ENCODE data around the gene FECH. TPM values are rescaled to one million over a fixed set of nuclear protein-coding genes. Genes with fewer than 3 reads are reported as not detected.
"Not testable (repeated sequence)": the region's sequence is repeated elsewhere in the genome, so short reads cannot be mapped to it uniquely, and the experiment has no call there.

The FECH gene
- polyA plus RNA-seq (ENCODE audit: insufficient read length in 10 of 10), result 10 to 100 TPM; 17.3 to 34.7 (median 20.9) TPM
- long read RNA-seq, donor 1, transcript FECH-201 (11 exons, 3,853 nt), result major isoform, 5 of 6 reads
- long read RNA-seq, donor 1, partial matches to known transcripts, result 0 of 6 reads
- long read RNA-seq, donor 1, other reads (novel, unspliced or antisense), result 0 of 6 reads
- long read RNA-seq, donor 2, transcript FECH-201 (11 exons, 3,853 nt), result major isoform, 5 of 5 reads
- long read RNA-seq, donor 2, partial matches to known transcripts, result 0 of 5 reads
- long read RNA-seq, donor 2, other reads (novel, unspliced or antisense), result 0 of 5 reads
- long read RNA-seq, donor 3, result 0 reads
- long read RNA-seq, donor 4, transcript FECH-201 (11 exons, 3,853 nt), result major isoform, 6 of 6 reads
- long read RNA-seq, donor 4, partial matches to known transcripts, result 0 of 6 reads
- long read RNA-seq, donor 4, other reads (novel, unspliced or antisense), result 0 of 6 reads
- long read RNA-seq, donor 5, transcript FECH-201 (11 exons, 3,853 nt), result major isoform, 6 of 7 reads
- long read RNA-seq, donor 5, partial matches to known transcripts, result 0 of 7 reads
- long read RNA-seq, donor 5, other reads (novel, unspliced or antisense), result 0 of 7 reads
- long read RNA-seq, donor 6, transcript FECH-201 (11 exons, 3,853 nt), result major isoform, 9 of 9 reads
- long read RNA-seq, donor 6, partial matches to known transcripts, result 0 of 9 reads
- long read RNA-seq, donor 6, other reads (novel, unspliced or antisense), result 0 of 9 reads
- long read RNA-seq, donor 7, partial matches to known transcripts, result 0 of 3 reads
- long read RNA-seq, donor 7, other reads (novel, unspliced or antisense), result 0 of 3 reads
- long read RNA-seq, donor 8, partial matches to known transcripts, result 0 of 4 reads
- long read RNA-seq, donor 8, other reads (novel, unspliced or antisense), result 0 of 4 reads
- long read RNA-seq, donor 9, partial matches to known transcripts, result 0 of 3 reads
- long read RNA-seq, donor 9, other reads (novel, unspliced or antisense), result 0 of 3 reads

DNA sequence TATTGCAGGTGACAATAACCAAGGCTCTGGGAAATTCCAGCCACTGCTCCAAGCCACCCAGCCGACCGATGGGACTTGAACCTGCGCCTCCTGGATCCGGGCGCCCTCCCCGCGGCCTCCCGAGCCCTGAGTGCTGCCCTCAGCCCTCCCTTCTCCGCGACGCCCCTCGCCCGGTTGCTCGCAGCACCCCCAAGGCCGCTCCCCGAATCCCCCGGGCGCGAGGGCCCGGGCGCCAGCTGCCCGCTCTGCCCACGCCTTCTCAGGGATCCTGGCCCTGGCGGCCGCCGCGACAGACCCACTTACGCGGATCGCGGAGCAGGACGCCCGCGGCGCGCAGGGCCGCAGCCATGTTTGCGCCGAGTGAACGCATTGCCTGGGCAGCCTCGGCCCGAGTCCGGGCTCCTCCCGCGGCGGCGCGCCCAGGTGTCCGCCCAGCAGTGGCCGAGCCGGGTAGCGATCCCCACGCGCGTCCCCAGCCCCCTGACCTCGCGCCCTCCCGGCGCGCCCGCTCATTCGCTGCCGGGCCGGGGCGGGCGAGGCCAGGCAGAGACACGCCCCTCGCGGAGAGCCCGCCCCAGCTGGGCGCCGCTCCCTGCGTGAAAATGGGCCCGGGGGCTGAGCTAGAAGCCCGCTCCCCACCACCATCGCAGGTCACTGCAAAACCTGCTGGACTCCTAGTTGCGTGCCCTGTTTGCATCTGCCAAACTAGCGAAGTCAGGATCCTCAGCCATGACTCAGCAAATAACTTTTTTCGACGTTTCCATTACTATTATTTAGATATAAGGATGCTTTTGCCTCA is at the start of gene FECH:
Gene FECH, minus strand, starts transcription at position 452 of the 799 bp plus-strand sequence. Its CDS starts 82 bp downstream, at position 370.
- peak; percentile 62 to 93 (median 84) for DNase-seq

- DNase-seq, result peak; percentile 52 to 85 (median 74)
Observed at GRCh38 chr18:57635003-57635822, 48.7 kb upstream of the FECH start.

GRCh38 chr18:57631697-57632096 is 45.2 kb upstream of the FECH start:
- DNase-seq, result no peak

DNA sequence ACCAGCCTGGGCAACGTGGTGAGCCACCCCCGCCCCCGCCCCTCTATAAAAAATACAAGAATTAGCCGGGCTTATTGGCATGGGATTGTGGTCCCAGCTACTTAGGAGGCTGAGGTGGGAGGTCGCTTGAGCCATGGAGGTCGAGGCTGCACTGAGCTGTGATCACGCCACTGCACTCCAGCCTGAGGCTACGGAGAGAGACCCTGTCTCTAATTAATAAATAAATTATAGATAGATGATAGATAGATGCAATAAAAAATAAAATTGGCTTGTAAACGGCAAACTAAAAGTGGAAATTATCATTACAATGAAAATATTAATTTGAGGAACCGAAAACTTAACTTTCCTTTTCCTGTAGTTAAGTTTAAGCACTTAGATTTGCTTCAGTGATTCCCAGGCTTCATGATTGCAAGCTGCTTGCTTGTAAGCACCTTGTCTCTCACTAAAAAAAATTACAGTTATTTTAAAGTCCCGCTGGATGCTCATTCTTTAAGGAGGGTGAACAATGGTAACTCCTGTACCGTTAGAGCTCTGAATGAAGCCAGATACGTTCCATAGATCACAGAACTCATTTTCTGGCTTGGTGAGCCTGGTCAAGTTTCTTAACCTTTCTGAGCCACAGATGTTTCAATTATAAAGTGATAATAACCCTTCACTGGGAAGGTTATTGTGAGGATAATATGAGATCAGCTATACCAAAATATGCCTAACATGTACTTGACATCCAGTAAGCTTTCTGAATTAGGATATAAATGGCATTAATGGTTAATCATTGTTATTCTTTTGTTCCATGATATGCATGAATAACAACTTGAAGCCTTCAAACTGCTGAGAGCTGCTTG is 44.5 kb upstream of the FECH start:
- DNase-seq, result no peak

DNA sequence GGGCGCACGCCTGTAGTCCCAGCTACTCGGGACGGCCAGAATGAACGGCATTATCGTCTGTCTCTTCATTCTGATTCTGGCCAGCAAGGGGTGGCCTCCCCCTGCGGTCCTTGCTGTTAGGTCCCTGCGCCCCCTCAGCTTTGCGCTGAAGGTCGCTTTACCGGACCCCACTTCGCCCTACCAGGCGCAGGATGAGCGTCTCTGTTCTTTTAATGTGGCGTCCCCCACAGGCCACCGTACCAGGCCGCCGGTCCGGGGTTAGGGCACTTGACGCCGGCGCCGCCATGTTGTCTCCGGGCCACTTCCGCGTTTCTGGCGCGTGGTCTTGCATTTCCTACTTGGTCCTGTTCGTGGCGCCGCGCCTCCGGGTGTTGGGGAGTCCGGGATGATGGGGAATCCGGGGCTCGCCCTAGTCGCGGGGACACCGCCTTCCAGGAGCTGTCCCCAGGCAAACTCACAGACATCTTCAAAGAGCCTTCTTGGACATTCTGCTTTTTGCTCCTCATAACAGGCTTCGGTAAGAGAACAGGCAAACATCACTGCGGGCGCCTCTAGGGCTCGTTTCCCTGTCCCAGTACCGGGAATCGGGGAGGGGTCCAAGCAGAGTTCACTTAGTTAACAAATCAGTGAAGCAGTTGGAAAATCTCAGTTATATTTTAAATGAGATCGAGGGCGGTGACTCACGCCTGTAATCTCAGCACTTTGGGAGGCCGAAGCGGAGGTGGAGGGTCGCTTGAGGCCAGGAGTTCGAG is 43.7 kb upstream of the FECH start:
- DNase-seq, result peak; percentile 96 to 98 (median 97)

DNA sequence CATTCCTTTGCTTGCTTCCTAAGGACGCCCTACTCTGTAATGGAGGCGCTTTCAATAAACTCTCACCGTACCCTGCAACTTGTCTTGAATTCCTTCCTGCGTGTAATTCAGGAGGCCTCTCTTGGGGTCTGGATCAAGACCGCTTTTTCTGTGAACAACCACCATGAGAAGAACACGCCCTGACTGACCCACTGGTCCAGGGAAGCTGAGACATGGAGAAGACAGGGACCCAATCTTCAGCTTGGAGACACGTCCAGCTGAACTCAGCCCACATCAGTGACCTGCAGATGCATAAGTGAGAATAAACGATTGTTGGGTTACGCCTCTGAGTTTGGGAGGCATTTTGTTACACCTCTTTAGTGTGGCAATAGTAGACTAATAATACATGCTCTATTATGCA is 42.9 kb upstream of the FECH start:
- no peak for DNase-seq

- peak in 1 of 3 donors; percentile 24 for DNase-seq
Observed at GRCh38 chr18:57627488-57627887, 41.0 kb upstream of the FECH start.

DNA sequence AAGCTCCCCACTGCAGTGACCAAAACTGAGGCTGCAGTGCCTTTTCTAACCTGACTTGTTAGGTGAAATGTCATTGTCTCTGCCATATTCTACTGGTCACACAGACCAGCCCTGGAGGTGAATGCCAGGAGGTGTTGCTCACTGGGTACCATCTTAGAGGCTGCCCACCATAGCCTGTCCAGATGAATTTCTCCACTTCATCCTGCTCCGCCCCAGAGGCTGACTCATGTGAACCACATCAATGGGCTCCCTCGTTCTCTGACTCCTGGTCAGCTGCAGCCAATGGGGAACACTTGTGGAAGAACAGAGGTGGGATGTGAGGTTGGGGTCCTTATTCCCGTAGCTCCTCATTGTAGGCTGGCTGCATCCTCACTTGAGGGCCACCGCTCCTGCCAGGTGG is 38.5 kb upstream of the FECH start:
- no peak for DNase-seq

DNA sequence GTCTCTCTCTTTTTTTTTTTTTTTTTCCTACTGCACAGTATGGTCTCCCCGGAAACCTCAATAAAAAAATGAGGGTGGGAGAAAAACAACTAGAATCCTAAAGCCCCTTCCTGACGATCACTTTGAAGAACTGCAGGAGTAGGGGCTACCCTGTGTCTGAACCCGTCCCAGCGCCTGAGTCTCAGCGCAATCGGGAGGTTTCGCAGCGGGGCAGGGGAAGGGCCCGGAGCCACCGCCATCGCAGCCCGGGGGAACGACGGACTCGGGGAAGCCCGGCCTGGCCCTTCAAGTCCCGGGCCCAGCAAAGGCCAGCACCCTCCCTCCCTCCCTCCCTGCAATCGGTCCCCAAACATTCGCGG is 34.7 kb upstream of the FECH start:
- no peak for DNase-seq

GRCh38 chr18:57619876-57620275 is 33.4 kb upstream of the FECH start:
- DNase-seq, result no peak

DNA sequence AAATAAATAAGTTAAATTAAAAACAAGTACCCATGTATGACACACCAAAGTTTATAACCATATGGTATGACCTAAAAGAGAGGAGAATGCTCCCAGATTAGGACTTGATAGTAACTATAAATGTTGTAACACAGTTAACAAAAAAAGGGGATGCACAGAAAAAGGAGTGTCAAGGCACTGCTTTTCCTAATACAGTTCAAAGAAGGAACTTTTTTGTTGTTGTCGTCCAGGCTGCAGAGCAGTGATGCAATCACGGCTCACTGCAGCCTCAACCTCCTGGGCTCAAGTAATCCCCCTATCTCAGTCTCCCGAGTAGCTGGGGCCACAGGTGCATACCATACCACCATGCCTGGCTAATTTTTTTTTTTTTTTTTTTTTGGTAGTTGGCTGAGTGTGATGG is 32.4 kb upstream of the FECH start:
- DNase-seq, result no peak

- no peak for DNase-seq
Observed at GRCh38 chr18:57603871-57604270, 17.4 kb upstream of the FECH start.

DNA sequence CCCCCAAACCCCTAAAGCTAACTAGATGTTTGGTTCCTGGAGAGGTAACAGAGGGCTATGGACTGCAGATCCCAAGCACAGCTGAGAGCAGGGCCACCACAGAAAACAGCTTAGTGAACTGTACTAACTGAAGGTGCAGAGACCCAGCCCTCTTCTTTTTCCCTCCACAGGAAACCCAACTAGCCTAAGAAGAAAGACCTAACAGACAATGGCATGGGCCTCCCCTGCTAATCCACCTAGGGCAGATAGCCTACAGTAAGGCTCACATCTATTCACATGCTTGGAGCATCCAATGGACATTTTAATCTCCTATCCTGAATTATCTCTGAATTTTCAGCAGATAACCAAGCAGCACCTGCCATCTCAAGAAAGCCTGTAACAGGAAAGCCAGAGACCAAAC is 8.8 kb upstream of the FECH start:
- DNase-seq, result no peak

GRCh38 chr18:57592716-57593115 is 6.2 kb upstream of the FECH start:
- DNase-seq, result not testable (repeated sequence)

GRCh38 chr18:57589161-57589560 is 2.7 kb upstream of the FECH start:
- no peak for DNase-seq

- no peak for DNase-seq
Observed at GRCh38 chr18:57587098-57587661, 678 bp upstream of the FECH start.

GRCh38 chr18:57585855-57586250 is 649 bp downstream of the FECH start:
- DNase-seq, result no peak

- DNase-seq, result no peak
Observed at GRCh38 chr18:57585421-57585820, 1.1 kb downstream of the FECH start.

- no peak for DNase-seq
Observed at GRCh38 chr18:57584444-57584843, 2.1 kb downstream of the FECH start.

All from muscle of back (tissue), 13 donors.